CMK (cell line): Measurements from ENCODE around the gene DAD1.

Experiments used
- DNase-seq: peaks from one replicate; pipeline ENCODE4 v3.0.0-alpha.2; 2010; ENCODE audit warnings: low read depth

Gene DAD1

DNA sequence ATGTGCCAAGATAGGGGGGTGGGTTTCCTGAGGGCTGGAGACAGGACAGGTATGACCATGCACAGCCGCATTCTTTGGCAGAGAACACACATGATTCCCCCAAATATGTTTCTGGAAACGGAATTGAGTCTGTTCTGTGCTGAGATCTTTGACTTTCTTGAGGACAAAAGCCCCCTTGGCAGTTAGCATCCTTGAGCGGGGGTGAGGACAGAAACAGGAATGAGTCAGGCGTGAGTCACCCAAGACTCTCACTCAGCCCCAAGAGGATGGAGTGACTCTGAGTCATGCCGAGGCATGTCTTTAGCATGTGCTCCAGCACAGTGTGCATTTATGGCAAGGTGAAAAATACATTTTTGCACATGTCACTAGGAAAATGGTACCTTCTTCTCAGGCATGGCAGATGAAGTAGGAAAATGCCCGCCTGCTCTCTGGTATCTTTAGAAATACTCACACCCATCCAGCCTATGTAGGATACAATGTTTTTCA is 52.1 kb downstream of the DAD1 start:
- DNase-seq: no peak

DNA sequence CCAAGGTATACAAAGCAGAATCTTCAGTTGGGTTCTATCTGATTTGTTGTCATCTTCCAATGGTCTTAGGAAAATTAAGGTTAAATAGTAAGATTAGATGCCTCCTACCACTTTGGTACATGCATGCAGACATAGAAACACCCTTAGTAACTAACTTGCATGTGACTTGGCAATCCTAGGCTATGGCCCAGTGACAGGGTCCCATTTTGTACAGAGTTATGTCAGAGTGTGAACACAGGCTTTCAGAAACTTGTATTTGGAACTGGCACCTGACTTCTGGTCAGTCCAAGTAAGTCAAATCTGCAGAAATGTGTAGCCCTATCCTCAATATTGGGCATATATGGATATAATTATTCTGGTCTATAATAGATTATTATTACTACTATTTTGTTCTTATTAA is 53.1 kb downstream of the DAD1 start:
- DNase-seq: no peak

DNA sequence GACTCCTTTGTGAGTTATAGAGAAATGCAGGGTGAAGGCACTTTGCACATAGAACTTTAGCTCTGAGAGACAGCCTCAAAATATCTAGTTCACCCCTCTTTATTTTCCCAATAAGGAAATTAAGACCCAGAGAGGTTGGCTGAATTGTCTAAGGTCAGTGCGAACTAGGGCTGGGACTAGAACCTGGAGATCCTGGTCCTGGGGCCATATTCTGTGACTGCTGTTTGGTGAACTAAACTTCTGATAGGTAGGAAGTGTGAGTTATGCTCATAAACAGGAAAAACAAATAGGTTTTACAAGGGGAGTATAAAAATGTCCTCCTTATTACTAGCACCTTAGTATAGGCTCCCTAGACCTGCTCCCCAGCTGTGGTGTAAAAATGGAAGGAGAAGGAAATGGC is 53.9 kb downstream of the DAD1 start:
- DNase-seq: no peak

DNA sequence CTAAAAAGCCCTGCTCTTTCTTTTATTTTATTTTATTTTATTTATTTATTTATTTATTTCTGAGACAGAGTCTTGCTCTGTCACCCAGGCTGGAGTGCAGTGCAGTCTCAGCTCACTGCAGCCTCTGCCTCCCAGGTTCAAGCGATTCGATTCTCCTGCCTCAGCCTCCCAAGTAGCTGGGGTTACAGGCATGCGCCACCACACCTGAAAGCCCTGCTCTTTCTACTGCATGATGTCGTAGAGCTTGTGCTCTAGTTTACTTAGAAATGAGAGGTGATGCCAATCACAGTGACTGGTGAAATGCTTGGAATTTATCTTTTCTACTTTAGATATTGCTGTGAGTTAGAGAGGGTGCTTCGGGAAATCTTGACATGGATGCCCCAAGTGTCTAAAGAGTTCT is 54.5 kb downstream of the DAD1 start:
- no peak for DNase-seq

DNA sequence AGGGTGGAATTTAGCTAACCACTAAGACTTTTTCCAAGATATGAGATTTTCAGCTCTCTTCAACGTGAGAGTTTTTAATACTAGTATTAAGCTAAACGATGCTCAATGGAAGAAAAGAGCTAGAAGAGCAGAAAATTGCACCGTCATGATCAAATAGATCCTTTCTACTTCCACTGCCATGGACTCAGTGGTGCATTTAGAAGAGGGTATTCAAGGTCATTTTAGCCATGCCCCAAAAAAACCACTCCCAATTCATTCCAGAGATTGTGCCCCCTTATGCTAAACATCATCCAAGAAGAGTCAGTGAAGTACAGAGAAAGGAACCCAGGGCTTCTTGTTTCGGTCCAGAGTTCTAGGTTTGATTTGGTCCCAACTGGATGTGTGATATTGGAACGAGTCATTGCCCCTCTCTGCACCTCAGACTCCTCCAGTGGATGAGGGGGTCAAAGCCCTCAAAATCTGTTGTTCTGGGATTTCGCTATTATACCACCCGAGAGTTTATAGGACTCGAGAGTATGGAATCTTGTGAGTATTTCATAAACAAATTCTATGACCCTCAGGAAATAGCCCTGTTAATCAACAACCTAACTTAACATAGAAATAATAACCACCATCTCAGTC is 55.2 kb downstream of the DAD1 start:
- no peak for DNase-seq

DNA sequence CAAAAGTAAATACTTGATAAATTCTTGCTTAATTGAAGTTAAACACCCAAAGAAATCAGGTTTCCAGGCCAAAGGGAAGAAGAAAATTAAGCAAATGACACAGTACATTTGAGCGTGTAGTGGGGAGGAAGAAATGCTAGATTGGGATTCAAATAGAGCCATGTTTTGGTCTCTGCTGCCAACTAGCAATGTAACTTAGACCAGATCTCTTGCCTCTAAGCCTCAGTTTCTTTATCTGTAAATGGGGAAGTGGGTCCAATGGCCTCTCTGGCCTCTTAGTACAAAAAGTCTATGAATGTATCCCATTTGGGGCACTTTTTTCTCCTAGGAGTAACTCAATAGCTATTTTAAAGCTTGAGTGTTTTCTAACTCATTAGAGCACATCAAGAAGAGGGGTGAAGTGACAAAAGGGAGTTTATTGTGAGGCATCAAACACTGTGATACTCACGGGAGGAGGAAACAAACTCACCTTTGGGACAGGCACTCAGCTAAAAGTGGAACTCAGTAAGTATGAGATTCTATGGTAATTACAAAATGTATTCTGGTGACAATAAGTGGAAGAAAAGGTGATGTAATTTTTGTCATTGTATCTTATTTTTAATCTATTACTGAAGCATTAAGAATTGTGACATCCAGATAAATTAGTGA is 55.8 kb downstream of the DAD1 start:
- DNase-seq: no peak

DNA sequence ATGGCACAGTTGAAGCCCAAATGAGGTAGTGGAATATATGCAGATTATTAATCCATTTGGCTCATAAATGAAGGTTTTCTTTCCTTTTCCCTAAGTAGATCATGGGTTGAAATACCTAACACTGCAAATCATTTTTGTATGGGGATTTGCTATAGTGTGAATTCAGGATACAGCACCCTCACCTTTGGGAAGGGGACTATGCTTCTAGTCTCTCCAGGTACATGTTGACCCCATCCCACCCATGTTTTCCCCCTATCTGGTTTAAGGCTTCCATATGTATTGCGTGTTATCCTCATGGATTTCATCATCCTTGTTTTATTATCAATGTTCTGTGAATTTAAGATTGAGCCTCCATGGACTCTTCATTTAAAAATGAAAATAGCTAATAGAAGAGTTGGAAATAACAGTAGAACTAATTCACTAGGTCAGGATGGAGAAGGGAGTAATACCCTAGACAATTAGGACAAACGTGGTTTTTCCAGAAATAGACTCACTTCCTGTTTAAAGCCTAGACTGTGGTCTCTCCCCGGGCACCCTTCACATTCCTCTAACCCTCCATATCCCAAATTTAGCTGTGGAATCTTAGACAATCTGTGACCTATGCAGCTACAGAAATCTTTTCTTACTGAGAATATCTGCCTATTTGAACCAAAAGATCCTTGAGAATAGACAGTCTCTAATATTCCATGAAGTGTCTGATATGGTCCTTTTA is 56.5 kb downstream of the DAD1 start:
- DNase-seq: no peak

DNA sequence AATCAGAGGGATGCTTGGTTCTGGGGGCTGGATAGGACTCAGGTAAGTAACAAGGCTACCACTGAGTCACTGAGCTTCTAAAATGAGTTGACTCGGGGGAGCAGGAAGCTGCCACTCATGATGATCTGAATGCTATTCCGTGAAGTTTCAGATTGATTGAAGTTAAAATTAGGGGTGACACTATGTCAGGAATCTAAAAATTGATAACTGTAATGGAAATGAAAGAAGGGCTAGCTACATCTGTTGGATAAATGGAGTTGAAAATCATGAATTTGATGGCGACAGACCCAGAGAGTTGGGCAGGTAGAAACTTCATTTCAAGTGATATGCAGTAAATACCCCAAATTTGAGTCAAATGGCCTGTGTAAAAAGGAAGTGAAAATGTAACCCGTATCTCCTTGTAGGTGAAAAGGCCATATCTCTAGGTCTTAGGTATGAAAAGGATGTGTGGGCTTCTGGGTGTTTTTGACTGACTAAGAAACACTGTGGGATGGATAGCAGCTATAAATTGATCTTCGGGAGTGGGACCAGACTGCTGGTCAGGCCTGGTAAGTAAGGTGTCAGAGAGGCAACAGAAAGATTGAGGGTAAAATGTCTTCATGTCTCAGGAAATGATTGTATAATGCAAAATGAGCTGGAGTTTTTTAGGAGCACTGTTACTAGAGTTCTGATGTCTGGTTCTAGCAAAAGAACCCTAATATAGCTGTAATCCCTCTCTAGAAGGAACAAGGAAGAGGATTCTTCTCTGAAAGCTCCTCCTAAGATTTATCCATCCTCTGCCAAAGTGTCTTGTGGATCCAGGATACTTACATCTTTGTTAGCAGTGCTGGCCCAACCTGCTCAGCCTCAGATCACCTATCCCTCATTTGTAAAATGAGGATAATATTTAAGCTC is 57.3 kb downstream of the DAD1 start:
- DNase-seq: no peak

DNA sequence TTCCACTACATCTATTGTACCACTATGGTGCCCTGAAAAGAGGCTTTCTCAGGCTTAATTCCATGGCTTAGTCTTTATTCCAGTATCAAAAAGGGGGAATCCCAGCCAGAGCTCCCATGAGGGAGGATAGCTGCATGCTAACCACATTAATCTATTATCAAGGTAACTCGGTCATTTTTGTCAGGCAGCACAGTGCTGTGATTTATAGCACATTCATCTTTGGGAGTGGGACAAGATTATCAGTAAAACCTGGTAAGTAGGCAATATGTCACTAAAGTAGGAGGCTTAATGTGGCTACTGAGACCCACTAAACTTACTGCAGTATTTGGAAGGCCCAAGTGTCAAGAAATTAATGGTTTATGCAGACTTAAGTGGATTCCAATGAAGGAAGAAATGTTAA is 58.9 kb downstream of the DAD1 start:
- no peak for DNase-seq

DNA sequence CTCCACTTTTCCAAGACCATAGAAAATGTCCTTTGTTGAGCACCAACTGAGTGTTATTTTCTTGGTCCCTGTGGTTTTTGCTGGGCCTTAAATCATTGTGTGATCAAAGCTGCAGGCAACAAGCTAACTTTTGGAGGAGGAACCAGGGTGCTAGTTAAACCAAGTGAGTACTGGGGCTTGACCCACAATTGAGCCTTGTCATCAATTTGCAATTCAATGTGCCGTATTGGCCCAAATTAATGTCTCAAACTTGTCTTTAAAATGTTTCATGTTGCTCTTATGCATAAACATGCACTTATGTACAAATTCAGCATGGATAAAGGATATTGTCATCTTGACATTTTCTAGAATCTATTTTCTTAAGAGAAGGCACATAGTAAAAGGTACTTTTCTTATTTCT is 62.3 kb downstream of the DAD1 start:
- DNase-seq: no peak

DNA sequence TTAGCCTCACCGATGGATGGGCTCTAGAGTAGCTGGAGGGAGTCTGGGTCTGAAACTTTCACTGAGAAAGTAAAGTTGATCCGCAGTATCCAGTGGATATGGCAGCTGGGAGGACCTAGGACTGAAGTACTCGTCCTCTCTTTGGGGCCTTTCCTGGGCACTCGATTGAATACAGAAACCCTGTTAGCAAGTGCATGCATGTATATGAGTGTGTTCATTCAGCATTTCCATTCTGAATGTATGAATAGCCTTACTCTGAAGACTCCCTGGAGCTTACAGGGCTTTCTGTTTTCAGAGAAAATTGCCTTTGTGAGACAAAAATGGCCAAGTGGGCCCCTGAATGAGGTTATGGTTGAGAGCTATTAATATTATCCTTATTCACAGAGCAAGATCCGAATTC is 62.8 kb downstream of the DAD1 start:
- no peak for DNase-seq

DNA sequence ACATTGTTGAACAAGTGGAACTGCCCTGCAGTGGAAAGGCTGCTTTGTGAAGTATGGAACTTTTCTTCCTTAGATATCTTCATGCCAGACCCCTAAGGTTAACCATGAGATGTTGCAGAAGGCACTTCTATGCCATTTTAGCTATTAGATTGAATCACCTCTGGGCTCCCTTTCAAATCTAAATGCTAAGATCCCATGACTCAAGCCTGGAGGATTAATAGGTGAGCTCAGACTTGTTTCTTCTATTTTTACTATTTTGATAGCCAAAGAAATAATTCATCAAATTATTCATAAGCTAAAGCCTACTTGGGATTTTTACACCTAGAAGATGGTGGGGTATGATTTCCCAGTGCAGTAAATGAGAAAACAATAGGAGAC is 64.3 kb downstream of the DAD1 start:
- DNase-seq: no peak

DNA sequence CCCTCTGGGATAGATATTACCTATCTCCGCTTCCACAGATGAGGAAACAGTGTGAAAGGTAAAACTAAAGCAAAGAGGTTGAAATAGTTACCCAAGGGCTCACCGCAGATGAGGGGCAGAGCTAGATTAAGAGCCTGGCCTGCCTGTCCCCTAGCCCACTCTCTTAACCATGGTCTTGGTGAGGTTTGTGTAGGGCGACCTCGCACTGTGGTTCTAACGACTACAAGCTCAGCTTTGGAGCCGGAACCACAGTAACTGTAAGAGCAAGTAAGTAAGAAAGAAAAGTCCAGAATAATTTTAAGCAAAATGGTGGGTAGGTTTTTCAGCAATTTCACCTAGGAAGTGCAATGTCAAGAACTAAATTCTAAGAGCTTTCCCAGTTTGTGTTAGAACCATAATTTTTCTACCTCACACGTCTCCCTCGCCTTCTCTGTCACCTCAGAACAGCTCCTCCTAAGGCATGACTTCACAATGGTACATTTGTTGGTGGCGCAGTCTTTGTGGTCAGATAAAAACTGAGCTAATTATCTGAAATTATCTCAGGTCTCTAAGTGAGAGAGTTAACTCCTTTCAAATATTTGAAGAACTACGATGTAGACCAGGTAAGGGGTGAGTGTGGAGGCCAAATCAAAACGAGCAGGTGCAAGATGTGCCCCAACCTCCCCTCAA is 64.8 kb downstream of the DAD1 start:
- no peak for DNase-seq

DNA sequence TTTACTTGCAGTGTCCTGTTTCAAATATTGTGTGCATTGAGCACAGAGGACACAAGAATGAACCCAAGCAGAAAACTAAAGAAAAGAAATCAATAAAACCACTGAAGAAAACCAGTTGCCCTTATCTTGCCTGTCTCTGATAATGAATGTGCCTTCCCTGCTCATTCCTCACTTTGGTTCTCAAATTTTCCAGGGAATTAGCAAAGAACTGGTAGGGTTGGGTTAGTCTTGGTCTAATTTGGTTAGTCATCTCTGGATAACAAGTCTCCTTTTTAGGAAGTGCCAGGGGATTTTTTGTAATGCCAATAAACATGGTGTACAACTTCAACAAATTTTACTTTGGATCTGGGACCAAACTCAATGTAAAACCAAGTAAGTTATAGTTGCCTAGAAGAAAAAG is 65.7 kb downstream of the DAD1 start:
- DNase-seq: no peak

DNA sequence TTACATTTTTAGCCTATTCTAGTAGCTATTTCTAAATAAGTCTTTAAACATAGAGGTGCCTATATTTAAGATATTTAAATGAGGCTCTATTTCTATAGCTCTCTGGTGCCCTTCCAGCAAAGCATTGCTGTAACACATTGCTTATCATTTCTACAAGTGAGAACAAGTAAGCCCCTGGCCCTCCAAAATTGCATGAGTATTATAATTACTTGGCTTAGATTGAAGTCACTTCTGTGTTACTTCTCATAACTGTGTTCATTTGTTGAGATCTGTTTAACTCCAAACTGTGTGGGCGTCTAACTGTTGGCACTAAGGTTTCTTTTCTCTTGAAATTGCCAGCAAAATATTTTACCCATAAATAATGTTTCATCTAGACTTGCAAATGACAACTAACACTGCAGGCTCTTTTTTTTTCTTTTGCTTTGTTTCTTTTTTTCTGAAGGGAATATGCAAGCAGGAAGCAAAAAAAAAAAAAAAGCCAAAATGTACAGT is 66.5 kb downstream of the DAD1 start:
- DNase-seq: no peak

DNA sequence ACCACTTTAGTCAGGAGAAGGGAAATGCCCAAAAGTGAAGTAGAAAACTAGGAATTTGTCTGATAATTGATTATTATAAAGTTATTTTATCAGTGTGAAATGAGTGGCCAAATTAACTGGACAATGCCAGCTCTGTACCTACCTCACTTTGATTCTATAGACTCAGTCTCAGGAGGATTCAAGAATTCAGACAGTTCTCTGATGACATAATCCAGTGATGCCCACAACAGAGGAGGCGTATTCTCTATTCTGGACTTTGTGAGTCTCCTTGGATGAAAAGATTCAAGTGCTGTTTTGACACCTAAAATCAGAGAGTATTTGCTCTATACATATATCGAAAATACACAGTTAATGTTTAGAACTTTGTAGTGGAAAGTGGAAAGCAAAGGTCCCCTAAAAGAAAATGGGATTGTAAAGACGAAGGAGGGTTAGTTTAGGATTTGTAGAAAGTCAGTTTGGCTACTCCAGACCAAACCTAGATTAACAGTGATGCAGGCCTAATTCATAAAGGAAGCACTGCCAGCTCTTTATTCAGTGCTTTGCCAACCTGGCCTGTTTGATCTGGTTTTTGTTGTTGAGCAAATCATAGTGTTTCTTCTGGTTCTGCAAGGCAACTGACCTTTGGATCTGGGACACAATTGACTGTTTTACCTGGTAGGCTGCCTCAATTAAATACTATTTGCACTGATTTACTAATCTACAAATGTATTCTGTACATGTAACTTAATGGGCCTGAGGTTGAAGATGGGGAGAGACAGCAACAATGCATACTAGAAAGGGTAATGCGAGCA is 67.4 kb downstream of the DAD1 start:
- DNase-seq: no peak

DNA sequence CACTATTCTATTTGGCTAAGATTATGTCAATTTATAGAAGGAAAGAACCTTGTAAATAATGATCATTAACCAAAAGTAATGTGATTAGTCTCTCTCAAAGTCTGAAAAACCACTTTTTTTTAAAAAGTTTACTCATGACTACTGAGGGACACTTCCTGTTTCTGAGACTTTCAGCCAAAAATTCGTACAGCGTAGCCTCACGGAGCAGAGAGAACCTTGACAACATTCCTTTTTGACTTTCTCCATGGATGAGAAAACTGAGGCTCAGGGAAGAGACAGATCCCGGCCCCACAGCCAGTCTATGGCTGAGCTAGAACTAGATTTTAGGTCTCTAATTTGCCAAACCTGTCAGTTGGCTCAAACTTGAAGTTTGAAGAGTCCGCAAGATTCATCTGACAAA is 68.2 kb downstream of the DAD1 start:
- no peak for DNase-seq

DNA sequence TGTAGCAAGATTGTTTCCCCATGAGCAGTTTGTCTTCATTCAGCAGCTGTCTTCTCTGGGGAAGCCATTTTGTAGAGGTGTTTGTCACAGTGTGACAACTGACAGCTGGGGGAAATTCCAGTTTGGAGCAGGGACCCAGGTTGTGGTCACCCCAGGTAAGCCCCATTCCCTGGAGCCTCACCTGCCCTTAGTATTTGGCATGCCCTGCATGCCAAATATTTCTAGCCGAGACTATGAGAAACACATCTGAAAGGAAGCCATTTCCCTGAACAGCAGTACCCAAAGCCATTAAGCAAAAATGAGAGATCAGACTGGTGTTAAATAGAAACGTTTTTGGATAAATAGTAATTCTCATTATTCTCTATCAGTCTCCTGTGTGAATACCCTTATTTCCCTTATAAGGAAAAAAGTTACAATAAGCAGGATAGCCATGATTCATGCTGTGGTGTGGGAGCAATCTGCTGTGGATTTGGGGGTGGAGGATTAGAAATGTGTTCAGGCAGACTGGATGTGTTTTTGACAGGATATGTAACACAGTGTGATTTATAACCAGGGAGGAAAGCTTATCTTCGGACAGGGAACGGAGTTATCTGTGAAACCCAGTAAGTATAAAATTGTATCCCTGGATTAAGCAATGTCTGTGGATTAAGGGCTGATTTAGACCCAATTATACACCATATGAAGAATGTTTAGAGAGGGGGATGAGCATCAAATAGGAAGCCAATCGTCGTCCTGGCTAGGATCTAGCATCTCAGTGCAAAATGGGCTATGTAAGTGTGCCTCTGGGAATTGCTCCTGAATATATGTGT is 68.9 kb downstream of the DAD1 start:
- DNase-seq: no peak

DNA sequence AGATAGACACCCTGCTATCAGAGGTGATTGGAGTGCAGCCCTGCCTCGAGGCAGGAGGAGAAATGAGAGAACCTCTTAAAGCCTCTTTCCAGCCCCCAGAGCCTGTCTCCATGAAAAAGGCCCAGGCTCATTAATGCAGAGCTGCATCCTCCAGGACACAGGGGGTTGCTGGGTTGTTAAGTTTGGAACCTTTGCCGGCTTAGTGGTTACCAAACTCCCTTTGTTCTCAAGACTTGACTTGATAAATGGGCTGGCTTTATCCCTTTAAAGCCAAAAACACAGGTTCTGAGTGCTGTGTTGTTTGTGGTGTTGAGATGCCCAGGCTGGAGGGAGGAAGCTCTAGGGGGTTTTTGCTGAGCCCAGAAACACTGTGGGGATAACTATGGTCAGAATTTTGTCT is 71.0 kb downstream of the DAD1 start:
- DNase-seq: no peak

DNA sequence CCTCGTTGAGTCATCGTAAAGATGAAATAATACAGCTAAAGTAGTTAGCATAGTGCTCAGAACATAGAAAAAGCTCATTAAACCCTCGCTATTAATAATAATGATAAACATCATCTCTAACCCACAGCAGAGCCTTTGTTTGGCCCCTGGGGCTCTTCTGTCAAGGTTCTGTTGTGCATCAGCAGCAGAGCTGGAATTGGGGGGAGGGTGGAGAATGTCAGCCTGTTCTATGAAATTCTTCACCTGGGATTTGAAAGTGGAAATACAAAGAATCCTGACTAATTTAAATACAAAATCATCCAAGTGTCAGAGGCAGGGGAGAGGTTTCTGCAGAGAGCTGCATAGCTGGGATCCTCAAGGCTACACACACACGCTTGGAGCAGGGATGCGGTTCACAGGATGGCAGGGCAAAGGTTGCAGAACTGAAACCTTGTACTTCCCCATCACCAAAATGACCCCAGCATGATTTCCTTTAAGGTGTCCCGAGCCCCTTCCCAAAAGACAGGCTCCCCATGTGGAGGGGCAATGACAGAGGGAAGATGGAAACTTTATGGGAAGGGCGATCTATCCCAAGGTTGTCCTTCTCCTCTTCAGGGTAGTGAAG is 71.8 kb downstream of the DAD1 start:
- no peak for DNase-seq
